Activated CD4-positive, CD25-positive, alpha-beta regulatory T cell (primary cell): Measurements from ENCODE around the gene FRMD4A.
"Not testable (repeated sequence)": the region's sequence is repeated elsewhere in the genome, so short reads cannot be mapped to it uniquely, and the experiment has no call there.

Source experiments
- DNase-seq, 4 experiments: peaks; one replicate each; lab custom pipeline; 2025; lab: John Stamatoyannopoulos, UW

FRMD4A gene

GRCh38 chr10:14106828-14107227 is 223.9 kb downstream of the FRMD4A start:
- no peak for DNase-seq

GRCh38 chr10:14102056-14102455 is 228.7 kb downstream of the FRMD4A start:
- no peak for DNase-seq

GRCh38 chr10:14099885-14100284 is 230.8 kb downstream of the FRMD4A start:
- no peak for DNase-seq

- no peak for DNase-seq
Measured at GRCh38 chr10:14093730-14094484, 236.8 kb downstream of the FRMD4A start.

DNA sequence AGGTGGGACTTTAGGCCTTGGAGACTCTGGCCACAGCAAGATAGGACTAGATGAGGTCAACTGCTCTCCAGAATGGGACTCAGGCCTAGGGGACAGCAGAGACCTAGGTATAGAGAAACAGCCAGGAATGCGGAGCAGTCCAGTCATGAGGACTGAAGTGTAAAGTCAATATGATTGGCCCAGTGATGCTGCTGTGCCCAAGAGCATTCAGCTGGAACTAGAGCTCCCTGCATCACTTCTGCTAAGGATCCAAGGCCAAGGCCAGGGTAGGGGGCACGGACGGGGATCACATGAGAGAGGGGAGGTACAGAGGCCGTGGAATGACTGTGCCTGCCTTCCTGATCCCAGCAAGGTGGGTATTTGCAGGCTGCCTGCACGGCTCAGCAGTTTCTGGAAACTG is 237.9 kb downstream of the FRMD4A start:
- no peak for DNase-seq

DNA sequence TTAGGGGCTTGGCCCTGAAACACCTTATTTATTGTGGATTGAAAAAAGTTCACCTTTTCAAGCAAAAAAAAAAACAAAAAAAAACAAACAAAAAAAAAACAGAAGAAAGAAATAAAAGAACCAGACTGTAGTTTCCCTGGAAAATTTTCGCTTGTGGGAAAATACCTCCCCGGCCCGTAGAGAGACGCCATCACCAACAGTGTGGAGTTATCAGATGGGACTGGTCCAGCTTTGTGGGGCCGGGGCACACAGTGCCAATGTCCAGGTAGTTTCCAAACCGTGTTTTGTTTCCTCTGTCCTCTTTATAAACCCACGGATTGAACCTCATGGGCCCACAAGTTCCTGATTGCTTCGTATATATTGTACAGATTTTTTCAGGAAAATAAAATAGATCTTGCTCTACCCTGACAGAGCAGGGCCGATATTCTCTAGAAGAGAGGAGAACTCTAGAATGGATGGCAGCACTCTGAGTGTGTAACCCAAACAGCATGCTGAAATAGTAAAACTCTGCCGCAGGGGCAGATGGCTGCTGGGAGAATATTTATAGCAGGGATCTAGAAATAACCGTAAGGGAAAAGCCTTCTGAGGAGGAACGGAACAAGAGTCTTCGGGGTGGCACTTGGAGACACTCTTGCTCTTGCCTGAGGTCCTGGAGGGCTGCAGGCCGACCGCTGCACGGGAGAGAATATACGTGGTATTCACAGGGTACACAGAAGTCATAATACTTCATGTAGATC is 241.0 kb downstream of the FRMD4A start:
- DNase-seq, result no peak

DNA sequence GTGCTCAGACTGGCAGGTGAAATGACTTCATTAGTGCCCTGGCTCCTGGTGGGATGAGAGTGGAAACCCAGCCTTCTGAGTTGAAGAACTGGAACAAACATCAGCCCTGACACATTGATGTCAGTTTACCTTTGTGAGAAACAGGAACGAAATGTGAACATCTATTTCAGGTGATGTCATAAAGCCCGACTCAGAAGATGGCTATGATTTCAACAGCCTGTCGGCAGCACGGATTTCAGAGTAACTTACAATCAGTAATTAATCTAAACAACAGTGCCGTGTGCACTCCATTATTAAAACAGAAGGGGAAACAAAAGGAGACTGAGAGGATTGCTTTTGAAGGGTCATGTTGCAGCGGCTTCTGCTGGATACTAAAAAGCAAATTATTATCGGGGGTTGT is 243.2 kb downstream of the FRMD4A start:
- DNase-seq, result no peak

DNA sequence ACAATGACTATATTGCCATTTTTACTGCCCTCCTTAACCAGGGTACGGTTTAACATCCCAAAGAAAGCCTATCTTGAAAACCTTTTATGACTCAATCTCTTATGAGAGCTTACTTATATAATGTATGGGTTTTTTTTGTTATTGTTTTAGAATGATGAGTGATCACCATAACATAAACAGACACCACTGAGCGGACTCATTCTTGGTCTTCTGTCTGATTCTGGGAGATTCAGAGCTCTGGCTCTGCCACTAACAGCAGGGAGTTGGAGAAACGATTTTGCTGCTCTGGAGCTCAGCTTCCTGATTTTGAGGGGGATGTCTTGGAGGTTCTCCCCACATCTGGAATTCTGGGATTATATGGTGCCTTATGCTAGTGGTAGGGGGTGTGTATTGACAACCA is 244.1 kb downstream of the FRMD4A start:
- DNase-seq, result no peak

- DNase-seq, result no peak
Measured at GRCh38 chr10:14084875-14085274, 245.8 kb downstream of the FRMD4A start.

DNA sequence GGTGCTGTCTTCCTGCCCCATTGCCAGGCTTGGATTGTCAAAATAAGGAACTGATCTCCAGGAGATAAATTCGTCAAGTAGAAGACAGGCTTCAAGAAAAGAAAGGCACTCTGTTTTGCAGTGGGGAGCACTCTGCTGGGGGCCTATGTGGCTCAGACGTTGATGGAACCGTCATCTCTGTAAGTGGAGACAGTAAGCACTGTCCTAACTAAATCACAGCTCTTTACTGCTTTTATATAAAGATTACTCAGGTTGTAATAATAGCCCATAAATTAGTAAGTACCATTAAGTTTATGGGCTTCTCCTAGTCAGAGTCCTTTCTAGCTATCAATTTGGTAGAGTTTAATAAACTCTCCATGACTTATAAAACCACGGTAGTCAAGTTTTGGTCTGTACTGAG is 249.9 kb downstream of the FRMD4A start:
- no peak for DNase-seq

DNA sequence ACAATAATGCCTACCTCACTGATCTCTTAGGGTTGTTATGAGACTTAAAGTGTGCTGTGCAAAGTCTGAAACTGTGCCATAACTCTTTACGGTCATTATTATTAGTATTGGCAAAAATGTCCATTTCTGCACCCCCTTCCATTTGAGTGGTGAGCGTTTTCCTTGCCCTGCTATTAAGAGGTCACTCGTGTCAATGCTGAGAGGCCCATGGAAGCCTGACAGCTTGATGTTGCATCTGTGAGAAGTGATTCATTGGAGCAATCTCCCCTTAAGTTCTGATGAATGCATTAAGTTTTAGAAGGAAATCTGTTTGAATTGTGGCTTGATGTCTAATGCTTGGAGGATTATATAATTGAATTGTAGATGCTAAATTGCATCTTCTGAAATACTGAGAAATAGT is 253.3 kb downstream of the FRMD4A start:
- no peak for DNase-seq

DNA sequence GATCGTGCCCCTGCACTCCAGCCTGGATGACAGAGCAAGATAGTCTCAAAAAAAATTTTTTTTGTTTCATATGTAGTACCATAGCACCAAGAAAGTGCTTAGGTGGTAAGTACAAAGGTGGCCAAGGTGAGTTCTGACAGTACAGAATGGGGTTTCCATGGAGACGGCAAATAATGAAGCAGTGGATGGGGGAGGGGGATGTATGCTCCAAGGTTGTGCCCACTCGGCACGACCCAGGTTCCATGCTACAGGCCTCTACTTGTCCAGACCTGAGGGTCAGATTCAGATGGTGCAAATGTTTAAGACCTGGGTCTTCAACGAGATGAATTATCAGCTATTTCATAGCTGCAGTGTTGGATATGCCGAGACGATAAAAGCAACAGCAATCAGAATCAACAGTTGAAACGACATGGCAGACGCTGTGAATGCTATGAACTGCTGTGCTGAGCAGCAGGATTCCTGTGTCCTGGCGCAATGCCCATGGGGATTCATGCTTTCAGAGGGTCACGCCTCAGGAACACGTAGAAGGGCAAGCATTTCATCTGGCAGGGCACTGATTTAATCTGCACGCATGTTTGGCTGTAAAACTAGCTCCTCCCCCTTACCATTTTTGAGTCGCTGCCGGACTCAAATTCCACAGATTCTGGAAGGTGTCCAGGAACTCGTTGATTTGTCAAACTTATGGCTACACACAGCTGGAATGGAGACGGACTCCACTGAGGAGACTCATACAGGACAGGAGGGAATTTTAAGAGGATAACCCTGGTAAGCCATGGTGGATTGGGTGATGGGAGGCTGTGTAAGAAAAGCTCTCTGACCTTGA is 256.5 kb downstream of the FRMD4A start:
- no peak for DNase-seq

DNA sequence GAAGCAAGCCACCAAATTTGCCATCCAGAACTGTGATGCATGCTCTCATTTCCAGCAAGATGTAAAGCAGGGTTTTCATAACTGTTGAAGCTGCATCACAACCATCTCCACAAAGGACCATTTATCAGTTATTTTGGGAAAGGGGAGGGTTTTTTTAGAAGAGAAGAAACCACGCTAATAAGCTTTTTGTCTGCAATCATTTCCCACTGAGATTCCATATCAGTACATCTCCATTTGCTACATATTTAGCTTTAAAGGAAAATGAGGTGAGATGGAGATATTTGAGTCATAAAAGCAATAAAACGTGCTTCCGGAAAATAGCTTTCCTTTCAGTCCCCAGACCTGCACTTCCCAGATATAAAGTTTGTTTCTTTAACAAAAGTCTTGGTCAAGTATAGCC is 258.2 kb downstream of the FRMD4A start:
- no peak for DNase-seq

- no peak for DNase-seq
Measured at GRCh38 chr10:14071956-14072355, 258.8 kb downstream of the FRMD4A start.

DNA sequence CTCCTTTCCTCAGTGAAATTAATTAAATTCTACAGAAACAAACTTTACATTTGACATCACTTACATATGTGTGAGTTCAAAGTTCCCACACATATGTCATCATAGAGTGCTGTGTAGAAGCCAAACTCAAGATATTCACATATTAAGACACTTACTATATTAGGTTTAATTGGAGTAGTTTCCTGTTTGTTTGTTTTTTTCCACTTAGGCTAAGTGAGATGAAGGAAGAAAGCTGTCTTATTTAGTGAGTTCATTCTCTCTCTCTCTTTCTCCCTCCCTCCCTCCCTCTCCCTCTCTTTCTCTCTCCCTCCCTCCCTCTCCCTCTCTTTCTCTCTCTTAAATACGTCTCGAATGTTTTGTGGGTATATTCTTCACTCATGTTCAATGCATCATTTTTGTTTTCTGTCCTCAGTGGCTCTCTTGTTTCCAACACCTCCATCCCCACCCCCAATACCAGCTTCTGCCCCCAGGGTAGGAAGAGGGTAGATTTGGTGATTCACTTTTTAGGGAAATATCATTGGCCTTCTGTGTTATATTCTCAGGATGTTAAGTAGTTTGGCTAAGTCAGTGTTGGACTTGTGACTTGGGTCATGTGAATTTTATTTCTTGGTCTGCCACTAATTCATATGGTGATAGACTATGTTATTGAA is 262.0 kb downstream of the FRMD4A start:
- DNase-seq, result no peak

GRCh38 chr10:14067638-14068037 is 263.1 kb downstream of the FRMD4A start:
- DNase-seq, result not testable (repeated sequence)

DNA sequence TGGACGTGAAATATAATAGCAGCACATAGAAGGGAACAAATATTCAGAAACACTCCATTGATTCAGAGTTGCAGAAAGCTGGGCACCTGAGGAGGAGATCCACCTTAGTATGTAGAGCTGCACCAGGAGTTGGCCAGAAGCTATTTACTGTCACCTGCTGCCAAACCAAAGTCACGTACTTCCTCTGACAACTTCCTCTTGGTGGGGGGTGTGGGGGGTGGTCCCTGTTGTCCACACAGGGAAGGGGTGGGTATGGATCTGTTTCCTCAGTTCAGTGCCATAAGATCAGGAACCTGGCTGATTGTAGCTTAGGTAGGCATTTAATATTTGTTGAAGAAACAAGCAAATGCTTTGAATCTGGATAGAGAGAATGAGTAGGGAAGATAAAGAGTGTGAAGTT is 264.6 kb downstream of the FRMD4A start:
- no peak for DNase-seq

DNA sequence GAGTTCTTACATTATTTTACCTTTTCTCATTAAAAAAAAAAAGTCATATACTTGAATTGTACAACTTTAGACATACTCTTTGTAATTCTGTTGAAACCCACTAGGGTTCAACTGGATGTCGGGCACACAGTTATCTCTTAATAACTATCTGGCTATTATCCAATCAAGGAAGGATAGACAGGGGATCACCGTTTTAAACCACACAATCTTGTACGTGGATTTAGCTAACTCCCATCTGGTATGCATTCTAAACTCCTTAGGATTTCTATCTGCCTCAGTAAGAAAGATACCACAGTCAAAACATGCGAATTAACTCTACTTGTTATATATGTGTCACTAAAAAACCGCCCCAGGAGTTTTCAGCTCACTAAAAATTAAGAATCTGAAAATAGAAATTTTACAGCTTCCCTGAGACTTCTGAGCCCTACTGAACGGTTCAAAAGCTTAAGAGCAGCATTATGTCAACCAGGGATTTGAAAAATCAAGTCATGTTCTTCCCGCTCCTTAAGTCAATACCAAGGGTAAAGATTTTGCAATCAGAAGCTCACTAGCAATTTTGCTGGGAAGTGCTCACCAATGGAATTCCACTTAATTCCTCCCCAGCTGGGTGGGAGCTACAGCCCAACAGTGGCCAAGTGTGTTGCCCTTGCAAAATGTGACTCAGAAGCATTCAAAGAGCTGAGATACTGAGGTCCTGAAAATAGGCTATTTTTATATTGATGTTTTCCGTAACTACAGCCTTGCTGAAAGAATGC is 267.0 kb downstream of the FRMD4A start:
- no peak for DNase-seq

- no peak for DNase-seq
Measured at GRCh38 chr10:14062528-14063260, 268.0 kb downstream of the FRMD4A start.

DNA sequence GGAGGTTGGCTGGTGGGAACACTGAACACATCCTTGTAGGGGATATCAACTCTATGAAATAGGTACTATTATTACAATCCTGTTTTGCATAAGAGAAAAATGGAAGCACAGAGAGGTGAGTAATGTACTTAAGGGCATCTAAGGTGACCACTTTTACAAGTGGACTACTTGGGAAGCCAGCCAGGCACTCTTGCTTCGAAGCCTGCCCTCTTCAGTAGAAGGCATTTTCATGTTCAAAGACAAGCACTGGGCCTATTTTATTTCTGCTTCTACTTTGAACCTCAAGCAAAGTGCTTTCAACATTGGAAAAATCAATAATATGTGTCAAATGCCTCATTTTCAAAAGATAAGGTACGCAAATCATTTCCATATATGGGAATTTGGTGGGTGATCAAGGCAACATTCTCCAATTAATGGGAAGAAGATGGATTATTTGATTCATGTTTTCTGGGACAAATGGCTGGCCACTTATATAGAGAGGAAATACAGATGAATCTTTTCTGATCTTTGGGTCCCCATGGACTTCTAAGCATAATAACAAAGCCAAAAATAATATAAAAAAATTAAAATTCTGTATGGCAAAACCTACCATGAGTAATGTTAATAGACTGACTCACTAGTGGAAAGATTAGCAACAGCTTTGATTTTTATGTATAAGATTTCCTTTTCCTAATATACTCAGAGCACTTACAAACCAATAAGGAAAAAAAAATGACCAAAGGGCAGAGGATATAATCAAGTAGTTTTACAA is 270.2 kb downstream of the FRMD4A start:
- no peak for DNase-seq
